Vagina (tissue), 2 donors: ENCODE results near the gene SMAD6.

ENCODE experiments used
- CTCF ChIP-seq, 3 experiments: fragments of 450-650 bp in 2 of 3; fragments of 200-600 bp in 1 of 3; sonication (generic) in 1 of 3; IDR thresholded peaks; one replicate each; pipeline ENCODE4 v1.5.1; 2017 to 2019; ENCODE audit warnings: antibody characterized with exemption in 3 of 3, mild to moderate bottlenecking in 2 of 3, moderate library complexity in 2 of 3
- POLR2A ChIP-seq, 2 donors: fragments of 450-650 bp; IDR thresholded peaks; one replicate each; pipeline ENCODE4 v1.6.1; 2017; ENCODE audit warnings: antibody characterized with exemption in 2 of 2, mild to moderate bottlenecking in 2 of 2, moderate library complexity in 2 of 2
- POLR2AphosphoS5 ChIP-seq, 2 donors: sonication (generic); formaldehyde crosslinking; IDR thresholded peaks; one replicate each; pipeline ENCODE4 v1.9.0; 2017; ENCODE audit warnings: antibody characterized with exemption in 2 of 2, mild to moderate bottlenecking in 2 of 2, low read depth in 1 of 2; ENCODE audit not compliant: insufficient read depth in 1 of 2

- no peak for TF ChIP-seq POLR2A (IDR thresholded peaks at IDR 0.05)
- TF ChIP-seq POLR2AphosphoS5 (IDR thresholded peaks at IDR 0.05; ENCODE audit: insufficient read depth in 1 of 2, low read depth in 1 of 2), result no peak
- no peak for TF ChIP-seq CTCF (IDR thresholded peaks at IDR 0.05)
Observed at GRCh38 chr15:66681395-66681794, 20.6 kb upstream of the SMAD6 start.
